GM23338 (cell line): ENCODE data around the gene HTR7. TPM values are rescaled to one million over a fixed set of nuclear protein-coding genes. Genes with fewer than 3 reads are reported as not detected.

ENCODE experiments used
- ATAC-seq: fragments of 200-7000 bp; cut with Tn5 transposase; 3 replicates; pipeline ENCODE4 v1.9.1; 2020
- DNase-seq: peaks from one replicate; pipeline ENCODE4 v3.0.0-alpha.2; 2015; ENCODE audit warnings: low spot score
- H2AFZ ChIP-seq: fragments of 200-600 bp; sonication (generic); 2 replicates; pipeline ENCODE4 v1.8.0; 2016; ENCODE audit warnings: antibody characterized with exemption, mild to moderate bottlenecking, moderate library complexity
- H3F3A ChIP-seq: fragments of 200-600 bp; sonication (generic); replicated peaks from 2 replicates; pipeline ENCODE4 v1.8.0; 2017; ENCODE audit warnings: antibody characterized with exemption, mixed run types, low read depth
- H3K27ac ChIP-seq: fragments of 200-600 bp; sonication (generic); 2 replicates; pipeline ENCODE4 v1.6.1; 2016; ENCODE audit warnings: low read depth
- H3K27me3 ChIP-seq: fragments of 200-600 bp; sonication (generic); 2 replicates; pipeline ENCODE4 v1.8.0; 2016; ENCODE audit warnings: mild to moderate bottlenecking, mixed run types, moderate library complexity; ENCODE audit not compliant: insufficient read depth
- H3K36me3 ChIP-seq: fragments of 200-600 bp; sonication (generic); 2 replicates; pipeline ENCODE4 v1.8.0; 2016; ENCODE audit warnings: mild to moderate bottlenecking; ENCODE audit not compliant: insufficient read depth
- H3K4me1 ChIP-seq: fragments of 200-600 bp; sonication (generic); 2 replicates; pipeline ENCODE4 v1.8.0; 2016; ENCODE audit warnings: mild to moderate bottlenecking, moderate library complexity; ENCODE audit not compliant: insufficient read depth
- H3K4me2 ChIP-seq: fragments of 200-600 bp; sonication (generic); 2 replicates; pipeline ENCODE4 v1.7.1; 2017; ENCODE audit warnings: mixed run types
- H3K4me3 ChIP-seq: fragments of 200-600 bp; sonication (generic); 2 replicates; pipeline ENCODE4 v1.6.1; 2016; ENCODE audit warnings: mixed run types
- H3K79me2 ChIP-seq: fragments of 200-600 bp; sonication (generic); replicated peaks from 2 replicates; pipeline ENCODE4 v1.8.0; 2017; ENCODE audit warnings: mild to moderate bottlenecking; ENCODE audit not compliant: insufficient read depth
- H3K9me2 ChIP-seq: fragments of 200-600 bp; sonication (generic); 2 replicates; pipeline ENCODE4 v1.8.0; 2017; ENCODE audit not compliant: insufficient read depth
- H4K20me1 ChIP-seq: fragments of 200-600 bp; sonication (generic); replicated peaks from 2 replicates; pipeline ENCODE4 v1.8.0; 2017; ENCODE audit warnings: mild to moderate bottlenecking; ENCODE audit not compliant: insufficient read depth
- H3K27ac Mint-ChIP-seq: 2 replicates; pipeline ENCODE4 v1.8.0; 2020; ENCODE audit warnings: inconsistent platforms, mild to moderate bottlenecking, moderate library complexity, mixed read lengths
- H3K27me3 Mint-ChIP-seq: 3 replicates; pipeline ENCODE4 v1.8.0; 2022; ENCODE audit warnings: low read depth, mild to moderate bottlenecking, moderate library complexity, mixed read lengths, inconsistent platforms; ENCODE audit not compliant: insufficient read depth, poor library complexity
- H3K36me3 Mint-ChIP-seq: 3 replicates; pipeline ENCODE4 v1.8.0; 2021; ENCODE audit warnings: low read depth, mild to moderate bottlenecking, inconsistent platforms, moderate library complexity, mixed read lengths
- H3K4me1 Mint-ChIP-seq: 3 replicates; pipeline ENCODE4 v1.8.0; 2020; ENCODE audit warnings: mild to moderate bottlenecking, inconsistent platforms, mixed read lengths
- H3K4me3 Mint-ChIP-seq: 3 replicates; pipeline ENCODE4 v1.8.0; 2021; ENCODE audit warnings: moderate library complexity, mild to moderate bottlenecking, inconsistent platforms, mixed read lengths
- H3K9me3 Mint-ChIP-seq: 3 replicates; pipeline ENCODE4 v1.8.0; 2020; ENCODE audit warnings: moderate library complexity, mild to moderate bottlenecking, inconsistent platforms, mixed read lengths
- CREB1 ChIP-seq: fragments of 250-450 bp; sonication (Bioruptor Pico); IDR thresholded peaks from 2 replicates; pipeline ENCODE4 v1.5.0; 2020; ENCODE audit warnings: low read depth, mild to moderate bottlenecking, moderate library complexity
- EZH2 ChIP-seq: fragments of 200-600 bp; sonication (generic); IDR thresholded peaks from one replicate; pipeline ENCODE4 v1.8.0; 2017; ENCODE audit warnings: antibody characterized with exemption, mild to moderate bottlenecking, low read depth; ENCODE audit not compliant: unreplicated experiment
- EZH2phosphoT487 ChIP-seq: fragments of 200-600 bp; sonication (generic); IDR thresholded peaks from one replicate; pipeline ENCODE4 v1.8.1; 2018; ENCODE audit warnings: antibody characterized with exemption; ENCODE audit not compliant: unreplicated experiment
- JUNB ChIP-seq: IDR thresholded peaks from one replicate; pipeline ENCODE4 v1.6.1; 2016; ENCODE audit warnings: antibody characterized with exemption; ENCODE audit not compliant: unreplicated experiment
- NANOG ChIP-seq: IDR thresholded peaks from 2 replicates; pipeline ENCODE4 v1.6.1; 2016; ENCODE audit warnings: antibody characterized with exemption, borderline replicate concordance
- POLR2AphosphoS5 ChIP-seq: IDR thresholded peaks from 2 replicates; pipeline ENCODE4 v1.6.1; 2016; ENCODE audit warnings: antibody characterized with exemption, low read depth
- ZNF114 ChIP-seq: fragments of 250-450 bp; sonication (Bioruptor Pico); IDR thresholded peaks from 2 replicates; pipeline ENCODE4 v1.5.0; 2020; ENCODE audit warnings: mild to moderate bottlenecking, moderate library complexity
- ZNF331 ChIP-seq: fragments of 250-450 bp; sonication (Bioruptor Pico); IDR thresholded peaks from 2 replicates; pipeline ENCODE4 v1.5.0; 2020; ENCODE audit warnings: low read depth, mild to moderate bottlenecking, moderate library complexity
- ZNF462 ChIP-seq: fragments of 250-450 bp; sonication (Bioruptor Pico); IDR thresholded peaks from 2 replicates; pipeline ENCODE4 v1.5.0; 2020; ENCODE audit warnings: mild to moderate bottlenecking, moderate library complexity
- polyA plus RNA-seq: library from polyadenylated mRNA; unstranded; fragments of >200 nt; fragmentation: Nextera tagmentation; extraction: Ambion mirVana; gene quantifications from 2 replicates; pipeline ENCODE4 v1.2.1, GENCODE V29; 2016
- total RNA-seq: library from RNA; depleted of rRNA; stranded (reverse); fragments of >200 nt; shearing (Covaris generic); gene quantifications from 2 replicates; pipeline ENCODE4 v1.2.3, GENCODE V29; 2014
- TF ChIP-seq, protein P1 (sequence below): IDR thresholded peaks from 2 replicates; pipeline ENCODE4 v1.6.1; 2016; ENCODE audit warnings: antibody characterized with exemption
- TF ChIP-seq, protein P2 (sequence below): IDR thresholded peaks from one replicate; pipeline ENCODE4 v1.6.1; 2018; ENCODE audit warnings: antibody characterized with exemption; ENCODE audit not compliant: unreplicated experiment
- TF ChIP-seq, protein P3 (sequence below), 2 experiments: fragments of 200-600 bp in 1 of 2; sonication (generic) in 1 of 2; conservative IDR thresholded peaks; 2 replicates each; pipeline versions ENCODE4 v1.5.1 to v1.6.1; 2016 to 2017; ENCODE audit warnings: antibody characterized with exemption in 2 of 2, low read depth in 2 of 2, mild to moderate bottlenecking in 2 of 2, moderate library complexity in 1 of 2

HTR7 gene
- total and polyA plus RNA-seq, 2 experiments from 2014 or later, result 7.0 to 42.2 TPM

- no peak for TF ChIP-seq ZNF462 (CRISPR knock-in tag)
- no peak for TF ChIP-seq ZNF114 (CRISPR knock-in tag)
- TF ChIP-seq, protein P1, sequence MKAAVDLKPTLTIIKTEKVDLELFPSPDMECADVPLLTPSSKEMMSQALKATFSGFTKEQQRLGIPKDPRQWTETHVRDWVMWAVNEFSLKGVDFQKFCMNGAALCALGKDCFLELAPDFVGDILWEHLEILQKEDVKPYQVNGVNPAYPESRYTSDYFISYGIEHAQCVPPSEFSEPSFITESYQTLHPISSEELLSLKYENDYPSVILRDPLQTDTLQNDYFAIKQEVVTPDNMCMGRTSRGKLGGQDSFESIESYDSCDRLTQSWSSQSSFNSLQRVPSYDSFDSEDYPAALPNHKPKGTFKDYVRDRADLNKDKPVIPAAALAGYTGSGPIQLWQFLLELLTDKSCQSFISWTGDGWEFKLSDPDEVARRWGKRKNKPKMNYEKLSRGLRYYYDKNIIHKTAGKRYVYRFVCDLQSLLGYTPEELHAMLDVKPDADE, result no peak
- no peak for TF ChIP-seq EZH2
- TF ChIP-seq NANOG, result no peak
- TF ChIP-seq ZNF331, result no peak
- no peak for TF ChIP-seq EZH2phosphoT487
These were observed 27.3 kb upstream of the HTR7 start (continued) for GRCh38 chr10:90885176-90885575.

DNA sequence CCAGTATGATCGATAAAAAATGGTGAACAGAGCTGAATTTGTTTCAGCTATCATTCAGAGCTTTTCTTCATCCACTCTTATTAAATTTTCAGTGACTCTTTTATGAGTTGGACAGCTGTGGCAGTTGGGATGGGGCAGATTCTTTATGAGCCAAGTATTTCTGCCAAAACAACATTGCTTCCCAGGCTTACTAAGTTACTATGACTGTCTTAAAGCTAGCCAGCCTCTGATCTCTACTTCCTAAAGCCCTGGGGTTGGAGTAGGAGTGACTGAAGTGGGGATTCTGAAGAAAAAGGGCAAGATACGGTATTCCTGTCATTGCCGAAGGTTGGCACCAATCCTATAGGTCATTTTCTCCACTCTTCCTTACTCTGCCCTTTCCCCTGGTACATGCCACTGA, 26.6 kb upstream of the HTR7 start:
- H3K9me3 Mint-ChIP-seq, result no peaks in the 10 kb centered on the region
- ATAC-seq (no peak), DNase-seq (no peak)
- no peaks in the 10 kb centered on the region for H3K9me2 ChIP-seq
- H3K4me3 Mint-ChIP-seq, result no peak overlapping the region
- no peaks in the 10 kb centered on the region for H3K79me2 ChIP-seq
- H3F3A ChIP-seq, result no peaks in the 10 kb centered on the region
- H2AFZ ChIP-seq, result no peak overlapping the region
- no peak overlapping the region for H3K27ac ChIP-seq
- H3K4me3 ChIP-seq, result no peak overlapping the region
- peaks cover 16% of the 10 kb centered on the region for H4K20me1 ChIP-seq
- H3K36me3 Mint-ChIP-seq, result peaks cover 58% of the 10 kb centered on the region
- H3K27me3 Mint-ChIP-seq, result peaks cover 2% of the 10 kb centered on the region
- peaks cover 35% of the 10 kb centered on the region for H3K36me3 ChIP-seq
- no peaks in the 10 kb centered on the region for H3K4me1 ChIP-seq
- no peaks in the 10 kb centered on the region for H3K4me1 Mint-ChIP-seq
- H3K27me3 ChIP-seq, result no peaks in the 10 kb centered on the region
- no peak overlapping the region for H3K27ac Mint-ChIP-seq
- H3K4me2 ChIP-seq, result no peak overlapping the region
- TF ChIP-seq, protein P2, sequence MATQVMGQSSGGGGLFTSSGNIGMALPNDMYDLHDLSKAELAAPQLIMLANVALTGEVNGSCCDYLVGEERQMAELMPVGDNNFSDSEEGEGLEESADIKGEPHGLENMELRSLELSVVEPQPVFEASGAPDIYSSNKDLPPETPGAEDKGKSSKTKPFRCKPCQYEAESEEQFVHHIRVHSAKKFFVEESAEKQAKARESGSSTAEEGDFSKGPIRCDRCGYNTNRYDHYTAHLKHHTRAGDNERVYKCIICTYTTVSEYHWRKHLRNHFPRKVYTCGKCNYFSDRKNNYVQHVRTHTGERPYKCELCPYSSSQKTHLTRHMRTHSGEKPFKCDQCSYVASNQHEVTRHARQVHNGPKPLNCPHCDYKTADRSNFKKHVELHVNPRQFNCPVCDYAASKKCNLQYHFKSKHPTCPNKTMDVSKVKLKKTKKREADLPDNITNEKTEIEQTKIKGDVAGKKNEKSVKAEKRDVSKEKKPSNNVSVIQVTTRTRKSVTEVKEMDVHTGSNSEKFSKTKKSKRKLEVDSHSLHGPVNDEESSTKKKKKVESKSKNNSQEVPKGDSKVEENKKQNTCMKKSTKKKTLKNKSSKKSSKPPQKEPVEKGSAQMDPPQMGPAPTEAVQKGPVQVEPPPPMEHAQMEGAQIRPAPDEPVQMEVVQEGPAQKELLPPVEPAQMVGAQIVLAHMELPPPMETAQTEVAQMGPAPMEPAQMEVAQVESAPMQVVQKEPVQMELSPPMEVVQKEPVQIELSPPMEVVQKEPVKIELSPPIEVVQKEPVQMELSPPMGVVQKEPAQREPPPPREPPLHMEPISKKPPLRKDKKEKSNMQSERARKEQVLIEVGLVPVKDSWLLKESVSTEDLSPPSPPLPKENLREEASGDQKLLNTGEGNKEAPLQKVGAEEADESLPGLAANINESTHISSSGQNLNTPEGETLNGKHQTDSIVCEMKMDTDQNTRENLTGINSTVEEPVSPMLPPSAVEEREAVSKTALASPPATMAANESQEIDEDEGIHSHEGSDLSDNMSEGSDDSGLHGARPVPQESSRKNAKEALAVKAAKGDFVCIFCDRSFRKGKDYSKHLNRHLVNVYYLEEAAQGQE, result no peak
- TF ChIP-seq EZH2, result no peak
- TF ChIP-seq, protein P3, sequence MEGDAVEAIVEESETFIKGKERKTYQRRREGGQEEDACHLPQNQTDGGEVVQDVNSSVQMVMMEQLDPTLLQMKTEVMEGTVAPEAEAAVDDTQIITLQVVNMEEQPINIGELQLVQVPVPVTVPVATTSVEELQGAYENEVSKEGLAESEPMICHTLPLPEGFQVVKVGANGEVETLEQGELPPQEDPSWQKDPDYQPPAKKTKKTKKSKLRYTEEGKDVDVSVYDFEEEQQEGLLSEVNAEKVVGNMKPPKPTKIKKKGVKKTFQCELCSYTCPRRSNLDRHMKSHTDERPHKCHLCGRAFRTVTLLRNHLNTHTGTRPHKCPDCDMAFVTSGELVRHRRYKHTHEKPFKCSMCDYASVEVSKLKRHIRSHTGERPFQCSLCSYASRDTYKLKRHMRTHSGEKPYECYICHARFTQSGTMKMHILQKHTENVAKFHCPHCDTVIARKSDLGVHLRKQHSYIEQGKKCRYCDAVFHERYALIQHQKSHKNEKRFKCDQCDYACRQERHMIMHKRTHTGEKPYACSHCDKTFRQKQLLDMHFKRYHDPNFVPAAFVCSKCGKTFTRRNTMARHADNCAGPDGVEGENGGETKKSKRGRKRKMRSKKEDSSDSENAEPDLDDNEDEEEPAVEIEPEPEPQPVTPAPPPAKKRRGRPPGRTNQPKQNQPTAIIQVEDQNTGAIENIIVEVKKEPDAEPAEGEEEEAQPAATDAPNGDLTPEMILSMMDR (conservative IDR thresholded peaks at IDR 0.05; ENCODE audit: low read depth in 2 of 2), result no peak
- no peak for TF ChIP-seq CREB1 (CRISPR knock-in tag)
- TF ChIP-seq JUNB, result no peak
- no peak for TF ChIP-seq EZH2phosphoT487
- no peak for TF ChIP-seq NANOG
- TF ChIP-seq, protein P1, result no peak
- TF ChIP-seq POLR2AphosphoS5, result no peak
